Keratinocyte (primary cell): Measurements from ENCODE around the gene GDF2. TPM values are rescaled to one million over a fixed set of nuclear protein-coding genes. Genes with fewer than 3 reads are reported as not detected.

ENCODE experiments used
- DNase-seq: peaks from one replicate; pipeline ENCODE4 v3.0.0-alpha.2; 2011; ENCODE audit warnings: low read depth, missing footprints, low spot score
- FAIRE-seq: peaks from 2 replicates; lab custom pipeline; 2011; peaks lifted over from hg19 to GRCh38; lab: Jason Lieb, UNC
- H2AFZ ChIP-seq: 2 replicates; pipeline ENCODE4 v1.6.0; 2012; ENCODE audit warnings: low read length, control low read depth, inconsistent platforms; ENCODE audit not compliant: control insufficient read depth
- H3K27ac ChIP-seq: 2 replicates; pipeline ENCODE4 v1.5.1; 2011; ENCODE audit warnings: low read length; ENCODE audit not compliant: control insufficient read depth, insufficient read depth
- H3K27me3 ChIP-seq: 3 replicates; pipeline ENCODE4 v1.6.0; 2011; ENCODE audit warnings: low read length; ENCODE audit not compliant: control insufficient read depth, insufficient read depth; ENCODE audit errors: extremely low read depth
- H3K36me3 ChIP-seq, 2 experiments: 2 replicates in 1 of 2; 3 replicates in 1 of 2; pipeline ENCODE4 v1.5.1; 2011; ENCODE audit warnings: low read length in 2 of 2, mild to moderate bottlenecking in 1 of 2; ENCODE audit not compliant: control insufficient read depth in 2 of 2, insufficient read depth in 2 of 2; ENCODE audit errors: extremely low read depth in 1 of 2
- H3K4me1 ChIP-seq: 3 replicates; pipeline ENCODE4 v1.5.1; 2011; ENCODE audit warnings: low read length; ENCODE audit not compliant: control insufficient read depth, insufficient read depth; ENCODE audit errors: extremely low read depth
- H3K4me2 ChIP-seq: 3 replicates; pipeline ENCODE4 v1.6.0; 2011; ENCODE audit warnings: low read depth, low read length; ENCODE audit not compliant: control insufficient read depth, insufficient read depth; ENCODE audit errors: extremely low read depth
- H3K4me3 ChIP-seq, 3 experiments: fragments of 200-600 bp in 1 of 3; sonication (generic) in 1 of 3; 2 replicates in 2 of 3; 3 replicates in 1 of 3; pipeline ENCODE4 v1.5.1; 2011 to 2016; ENCODE audit warnings: low read length in 3 of 3, mild to moderate bottlenecking in 3 of 3, control low read depth in 2 of 3, inconsistent platforms in 1 of 3, low read depth in 1 of 3, mixed read lengths in 1 of 3, mixed run types in 1 of 3, moderate library complexity in 1 of 3; ENCODE audit not compliant: control insufficient read depth in 2 of 3, insufficient read depth in 2 of 3; ENCODE audit errors: extremely low read depth in 1 of 3
- H3K79me2 ChIP-seq: 2 replicates; pipeline ENCODE4 v1.6.0; 2012; ENCODE audit warnings: low read length; ENCODE audit not compliant: control insufficient read depth, insufficient read depth
- H3K9ac ChIP-seq: 3 replicates; pipeline ENCODE4 v1.6.0; 2011; ENCODE audit warnings: low read length; ENCODE audit not compliant: control insufficient read depth, insufficient read depth; ENCODE audit errors: extremely low read depth
- H3K9me1 ChIP-seq: 3 replicates; pipeline ENCODE4 v1.6.0; 2011; ENCODE audit warnings: low read length; ENCODE audit not compliant: control insufficient read depth, insufficient read depth; ENCODE audit errors: extremely low read depth
- H3K9me3 ChIP-seq: 2 replicates; pipeline ENCODE4 v1.5.1; 2012; ENCODE audit warnings: low read depth, low read length; ENCODE audit not compliant: control insufficient read depth
- H4K20me1 ChIP-seq: 3 replicates; pipeline ENCODE4 v1.6.0; 2011; ENCODE audit warnings: low read length; ENCODE audit not compliant: control insufficient read depth, insufficient read depth; ENCODE audit errors: extremely low read depth
- CTCF ChIP-seq, 3 experiments: IDR thresholded peaks in 1 of 3; conservative IDR thresholded peaks in 1 of 3; optimal IDR thresholded peaks in 1 of 3; 2 replicates in 2 of 3; 3 replicates in 1 of 3; pipeline versions ENCODE3 to v1.5.1; 2011; ENCODE audit warnings: low read length in 3 of 3, mild to moderate bottlenecking in 3 of 3, moderate library complexity in 2 of 3, control low read depth in 1 of 3, inconsistent platforms in 1 of 3; ENCODE audit not compliant: insufficient read depth in 2 of 3; ENCODE audit errors: extremely low read depth in 1 of 3
- EZH2 ChIP-seq: IDR thresholded peaks from one replicate; pipeline ENCODE4 v1.6.1; 2012; ENCODE audit warnings: inconsistent platforms, mild to moderate bottlenecking, low read length, moderate library complexity
- dilution Hi-C: fragments of 300-500 bp; cut with MboI; formaldehyde crosslinking; loops from one replicate; pipeline ENCODE4 v1.7.0; 2020; ENCODE audit warnings: low sequenced_read_pairs; ENCODE audit not compliant: extremely low pct_ligation_motif_present
- polyA plus RNA-seq, 5 experiments: library from polyadenylated mRNA; depleted of rRNA in 3 of 5; stranded (reverse) in 3 of 5; stranded (forward) in 1 of 5; unstranded in 1 of 5; fragments of >200 nt; gene quantifications; 1 replicate in 1 of 5; 2 replicates in 3 of 5; 3 replicates in 1 of 5; pipeline versions ENCODE4 v1.2.1 to v1.2.3, GENCODE V29; 2011 to 2012; ENCODE audit warnings: missing spikeins in 2 of 5, low read depth in 1 of 5, low replicate concordance in 1 of 5

Gene GDF2
- polyA plus RNA-seq, 1 donor (not counting 4 experiments of a cell fraction or from before 2014, with no cell fraction given), result not detected

- no peak for FAIRE-seq
- Histone ChIP-seq H3K9me3 (no peaks in the 10 kb centered on the region), H3K4me1 (no peaks in the 10 kb centered on the region), H3K4me2 (no peak overlapping the region), H3K4me3 (no peak overlapping the region), H4K20me1 (no peaks in the 10 kb centered on the region), H2AFZ (no peak overlapping the region), H3K9me1 (no peaks in the 10 kb centered on the region), H3K79me2 (no peaks in the 10 kb centered on the region), H3K36me3 (no peaks in the 10 kb centered on the region), H3K9ac (no peak overlapping the region), H3K27ac (no peak overlapping the region), H3K27me3 (peaks cover 35% of the 10 kb centered on the region)
- TF ChIP-seq CTCF (optimal IDR thresholded peaks at IDR 0.05 in 1 of 3, IDR thresholded peaks at IDR 0.05 in 1 of 3, conservative IDR thresholded peaks at IDR 0.05 in 1 of 3; ENCODE audit: extremely low read depth in 1 of 3, insufficient read depth in 2 of 3, low read length in 3 of 3) (no peak), EZH2 (no peak)
- dilution Hi-C loops, result no loop called here
- DNase-seq, result no peak
Observed at GRCh38 chr10:47288236-47288635, 34.0 kb upstream of the GDF2 start.

GRCh38 chr10:47288916-47289495 is 33.2 kb upstream of the GDF2 start:
- dilution Hi-C loops, result no loop called here
- H3K79me2 ChIP-seq, result no peaks in the 10 kb centered on the region
- TF ChIP-seq CTCF (optimal IDR thresholded peaks at IDR 0.05 in 1 of 3, IDR thresholded peaks at IDR 0.05 in 1 of 3, conservative IDR thresholded peaks at IDR 0.05 in 1 of 3; ENCODE audit: extremely low read depth in 1 of 3, insufficient read depth in 2 of 3, low read length in 3 of 3) (no peak), EZH2 (no peak)
- no peak overlapping the region for H3K4me2 ChIP-seq
- no peak for DNase-seq
- H3K9me1 ChIP-seq, result no peaks in the 10 kb centered on the region
- no peak overlapping the region for H2AFZ ChIP-seq
- no peak for FAIRE-seq
- no peaks in the 10 kb centered on the region for H4K20me1 ChIP-seq
- no peak overlapping the region for H3K27ac ChIP-seq
- no peak overlapping the region for H3K4me3 ChIP-seq
- no peaks in the 10 kb centered on the region for H3K4me1 ChIP-seq
- no peaks in the 10 kb centered on the region for H3K9me3 ChIP-seq
- no peak overlapping the region for H3K9ac ChIP-seq
- no peaks in the 10 kb centered on the region for H3K36me3 ChIP-seq
- peaks cover 35% of the 10 kb centered on the region for H3K27me3 ChIP-seq
